Duodenal mucosa (tissue), 2 donors: ENCODE results near the gene KDM8.
A peak's percentile ranks its signal among the peaks of the same experiment; 100 is the strongest.
"Not testable (repeated sequence)": the region's sequence is repeated elsewhere in the genome, so short reads cannot be mapped to it uniquely, and the experiment has no call there.

ENCODE experiments used
- H3K27ac ChIP-seq: one replicate; pipeline ENCODE4 v1.7.0; 2013; ENCODE audit warnings: low read depth, low read length
- H3K27me3 ChIP-seq, 2 donors: one replicate each; pipeline ENCODE4 v1.7.0; 2013; ENCODE audit warnings: low read length in 2 of 2, control low read depth in 1 of 2; ENCODE audit not compliant: insufficient read depth in 2 of 2, control insufficient read depth in 1 of 2
- H3K36me3 ChIP-seq, 2 donors: one replicate each; pipeline ENCODE4 v1.7.0; 2013; ENCODE audit warnings: low read length in 2 of 2, control low read depth in 1 of 2; ENCODE audit not compliant: insufficient read depth in 2 of 2, control insufficient read depth in 1 of 2
- H3K4me1 ChIP-seq, 2 donors: one replicate each; pipeline ENCODE4 v1.7.0; 2013; ENCODE audit warnings: low read length in 2 of 2, control low read depth in 1 of 2; ENCODE audit not compliant: insufficient read depth in 2 of 2, control insufficient read depth in 1 of 2
- H3K4me3 ChIP-seq, 2 donors: one replicate each; pipeline ENCODE4 v1.7.0; 2013; ENCODE audit warnings: low read length in 2 of 2, low read depth in 1 of 2
- H3K9ac ChIP-seq, 2 donors: one replicate each; pipeline ENCODE4 v1.7.0; 2013; ENCODE audit warnings: low read length in 2 of 2, low read depth in 1 of 2
- H3K9me3 ChIP-seq, 2 donors: one replicate each; pipeline ENCODE4 v1.7.0; 2013; ENCODE audit warnings: low read length in 2 of 2, control low read depth in 1 of 2; ENCODE audit not compliant: control insufficient read depth in 1 of 2

KDM8 gene

GRCh38 chr16:27200914-27201313 lies 2.4 kb upstream of the KDM8 start:
- H3K36me3 ChIP-seq, H3K27me3 ChIP-seq, H3K27ac ChIP-seq, H3K9ac ChIP-seq, H3K9me3 ChIP-seq, H3K4me3 ChIP-seq: not testable (repeated sequence)
- H3K4me1 ChIP-seq, result peaks cover 19 to 23% of the 10 kb centered on the region in 2 donors

- H3K4me3 ChIP-seq, result peak overlapping the region; percentile 88 to 93
- peaks cover 17 to 22% of the 10 kb centered on the region in 2 donors for H3K4me1 ChIP-seq
- H3K36me3 ChIP-seq, result no peaks in the 10 kb centered on the region
- no peaks in the 10 kb centered on the region for H3K27me3 ChIP-seq
- H3K9ac ChIP-seq, result peak overlapping the region; percentile 91 to 96
- H3K9me3 ChIP-seq, result no peaks in the 10 kb centered on the region
- H3K27ac ChIP-seq, result peak overlapping the region; percentile 99
These were observed 311 bp upstream of the KDM8 start for GRCh38 chr16:27202923-27203506.

GRCh38 chr16:27204312-27204915 lies 1.1 kb downstream of the KDM8 start:
- H3K9ac ChIP-seq, result peak overlapping the region; percentile 96 to 99
- H3K27ac ChIP-seq, result peak overlapping the region; percentile 91
- H3K4me3 ChIP-seq, result peak overlapping the region; percentile 88 to 93
- no peaks in the 10 kb centered on the region for H3K9me3 ChIP-seq
- no peaks in the 10 kb centered on the region for H3K27me3 ChIP-seq
- H3K36me3 ChIP-seq, result no peaks in the 10 kb centered on the region
- H3K4me1 ChIP-seq, result peaks cover 23 to 30% of the 10 kb centered on the region in 2 donors

- peaks cover 27 to 30% of the 10 kb centered on the region in 2 donors for H3K4me1 ChIP-seq
- no peaks in the 10 kb centered on the region for H3K9me3 ChIP-seq
- no peaks in the 10 kb centered on the region for H3K27me3 ChIP-seq
- H3K9ac ChIP-seq, result no peak overlapping the region
- H3K4me3 ChIP-seq, result no peak overlapping the region
- H3K27ac ChIP-seq, result no peak overlapping the region
- peaks cover 0 to 6% of the 10 kb centered on the region in 2 donors for H3K36me3 ChIP-seq
These were observed 2.2 kb downstream of the KDM8 start for GRCh38 chr16:27205423-27206065.

- H3K4me1 ChIP-seq, result peaks cover 27 to 30% of the 10 kb centered on the region in 2 donors
- not testable (repeated sequence) for H3K27me3 ChIP-seq, H3K36me3 ChIP-seq, H3K27ac ChIP-seq, H3K9me3 ChIP-seq, H3K4me3 ChIP-seq, H3K9ac ChIP-seq
These were observed 3.8 kb downstream of the KDM8 start for GRCh38 chr16:27207121-27207520.

- Histone ChIP-seq H3K27me3 (no peaks in the 10 kb centered on the region), H3K4me1 (peaks cover 23 to 25% of the 10 kb centered on the region in 2 donors), H3K27ac (peak overlapping the region; percentile 68), H3K36me3 (peaks cover 0 to 8% of the 10 kb centered on the region in 2 donors), H3K4me3 (peak overlapping the region in 1 of 2 donors; percentile 41), H3K9ac (no peak overlapping the region), H3K9me3 (no peaks in the 10 kb centered on the region)
These were observed 4.9 kb downstream of the KDM8 start for GRCh38 chr16:27208081-27208680.

GRCh38 chr16:27208796-27209195 lies 5.5 kb downstream of the KDM8 start:
- H3K9me3 ChIP-seq, result no peaks in the 10 kb centered on the region
- peaks cover 27 to 28% of the 10 kb centered on the region in 2 donors for H3K4me1 ChIP-seq
- no peak overlapping the region for H3K9ac ChIP-seq
- peaks cover 0 to 8% of the 10 kb centered on the region in 2 donors for H3K36me3 ChIP-seq
- peak overlapping the region; percentile 68 for H3K27ac ChIP-seq
- H3K27me3 ChIP-seq, result no peaks in the 10 kb centered on the region
- peak overlapping the region in 1 of 2 donors; percentile 41 for H3K4me3 ChIP-seq

GRCh38 chr16:27209591-27209990 lies 6.3 kb downstream of the KDM8 start:
- Histone ChIP-seq H3K9ac (no peak overlapping the region), H3K4me3 (no peak overlapping the region), H3K27me3 (no peaks in the 10 kb centered on the region), H3K4me1 (peaks cover 29 to 32% of the 10 kb centered on the region in 2 donors), H3K9me3 (no peaks in the 10 kb centered on the region), H3K36me3 (peaks cover 0 to 13% of the 10 kb centered on the region in 2 donors), H3K27ac (no peak overlapping the region)

GRCh38 chr16:27210174-27210573 lies 6.8 kb downstream of the KDM8 start:
- H3K27me3 ChIP-seq, result no peaks in the 10 kb centered on the region
- no peaks in the 10 kb centered on the region for H3K9me3 ChIP-seq
- no peak overlapping the region for H3K27ac ChIP-seq
- no peak overlapping the region for H3K9ac ChIP-seq
- peaks cover 31 to 34% of the 10 kb centered on the region in 2 donors for H3K4me1 ChIP-seq
- no peak overlapping the region for H3K4me3 ChIP-seq
- H3K36me3 ChIP-seq, result peaks cover 0 to 17% of the 10 kb centered on the region in 2 donors

- H3K27ac ChIP-seq, result no peak overlapping the region
- H3K36me3 ChIP-seq, result peaks cover 0 to 17% of the 10 kb centered on the region in 2 donors
- H3K27me3 ChIP-seq, result no peaks in the 10 kb centered on the region
- H3K4me3 ChIP-seq, result no peak overlapping the region
- H3K9ac ChIP-seq, result no peak overlapping the region
- H3K4me1 ChIP-seq, result peaks cover 31 to 34% of the 10 kb centered on the region in 2 donors
- no peaks in the 10 kb centered on the region for H3K9me3 ChIP-seq
These were observed 7.7 kb downstream of the KDM8 start for GRCh38 chr16:27211026-27211425.
